HG02943 (cell line): ENCODE measurements around the gene GRAMD1A.
"Not testable (repeated sequence)": the region's sequence is repeated elsewhere in the genome, so short reads cannot be mapped to it uniquely, and the experiment has no call there.

Source experiments
- ATAC-seq: cut with Tn5 transposase; IDR thresholded peaks from one replicate; pipeline ENCODE4 v1.9.1; 2021; ENCODE audit warnings: mild to moderate bottlenecking, low read depth, moderate library complexity; ENCODE audit not compliant: unreplicated experiment

GRAMD1A gene

DNA sequence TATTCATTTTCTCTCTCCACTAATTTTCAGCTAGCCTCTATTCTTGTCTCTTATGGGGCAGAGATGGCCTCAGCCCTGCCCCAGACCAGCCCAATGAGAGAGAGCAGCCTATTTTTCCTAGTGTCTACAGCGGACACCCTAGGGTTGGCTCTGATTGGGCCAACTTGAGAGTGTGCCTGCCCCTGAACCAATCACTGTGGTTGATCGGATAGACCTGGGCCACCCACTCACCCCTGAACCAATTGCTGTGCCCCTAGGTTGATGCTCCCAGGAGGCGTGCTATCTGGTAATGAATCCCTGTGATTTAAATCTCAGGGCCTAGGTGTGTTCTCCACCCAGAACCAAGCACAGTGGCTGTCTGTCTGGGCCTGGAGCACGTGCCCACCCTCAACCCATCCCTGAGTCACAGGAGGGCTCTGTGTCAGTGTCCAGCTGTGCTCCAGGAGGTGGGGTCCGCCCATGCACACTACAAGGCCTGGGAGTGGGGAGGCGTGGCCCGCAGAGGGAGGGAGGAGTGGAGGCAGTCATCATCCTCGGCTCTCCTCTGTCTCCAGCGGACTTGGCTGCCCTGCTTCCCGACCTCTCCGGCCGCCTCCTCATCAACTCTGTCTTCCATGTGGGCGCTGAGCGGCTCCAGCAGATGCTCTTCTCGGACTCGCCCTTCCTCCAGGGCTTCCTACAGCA, 15.3 kb downstream of the GRAMD1A start:
- ATAC-seq = no peak

DNA sequence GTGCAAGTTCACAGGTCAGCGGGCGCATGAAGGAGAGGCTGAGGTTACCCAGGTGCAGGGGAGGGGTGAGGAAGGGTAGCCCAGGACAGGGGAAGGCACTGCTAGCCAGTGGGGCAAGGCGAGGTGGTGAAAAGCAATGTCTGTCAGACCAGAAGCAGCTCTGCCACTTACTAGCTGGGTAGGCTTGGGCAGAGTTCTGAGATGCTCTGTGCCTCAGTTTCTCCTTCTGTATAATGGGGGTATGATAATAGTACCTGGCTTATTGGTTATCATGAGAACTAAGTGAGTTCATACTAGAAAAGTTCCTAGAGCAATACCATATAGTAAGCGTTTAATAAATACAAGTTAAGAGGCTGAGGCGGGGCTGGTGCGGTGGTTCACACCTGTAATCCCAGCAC, 15.8 kb downstream of the GRAMD1A start:
- no peak for ATAC-seq

DNA sequence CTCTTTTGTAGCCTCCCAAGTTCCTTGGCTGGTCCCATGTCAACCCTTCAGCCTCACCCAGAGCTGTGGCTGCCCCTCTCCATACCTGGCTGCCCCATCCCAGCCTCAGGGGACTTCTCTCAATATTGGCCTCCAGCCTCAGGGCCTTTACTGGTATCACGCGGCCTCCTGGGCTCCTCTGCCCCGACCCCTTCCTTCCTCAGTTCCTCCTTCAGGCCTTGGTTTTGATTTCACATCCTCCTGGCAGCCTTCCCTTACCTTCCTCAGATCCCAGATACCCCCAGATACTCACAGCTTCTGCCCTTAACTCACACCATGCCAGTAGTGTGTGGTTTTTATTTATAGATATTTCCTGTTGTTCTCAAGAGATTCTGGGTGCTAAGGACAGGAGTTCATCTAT, 17.4 kb downstream of the GRAMD1A start:
- no peak for ATAC-seq

DNA sequence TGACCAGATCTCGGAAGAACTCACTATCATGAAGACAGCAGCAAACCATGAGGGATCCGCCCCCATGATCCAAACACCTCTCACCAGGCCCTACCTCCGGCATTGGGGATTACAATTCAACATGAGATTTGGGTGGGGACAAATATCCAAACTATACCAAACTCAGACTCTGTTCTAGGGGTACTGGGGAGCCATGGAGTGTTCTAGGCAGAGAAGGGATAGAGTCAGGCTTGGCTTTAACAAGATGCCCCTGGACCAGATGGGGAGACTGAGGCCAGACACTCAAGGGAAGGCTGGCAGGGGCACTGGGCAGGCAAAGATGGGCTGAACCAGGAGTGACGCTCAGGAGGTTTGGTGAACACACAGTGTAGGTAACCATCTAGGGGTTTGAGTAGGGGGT, 18.3 kb downstream of the GRAMD1A start:
- ATAC-seq = no peak

DNA sequence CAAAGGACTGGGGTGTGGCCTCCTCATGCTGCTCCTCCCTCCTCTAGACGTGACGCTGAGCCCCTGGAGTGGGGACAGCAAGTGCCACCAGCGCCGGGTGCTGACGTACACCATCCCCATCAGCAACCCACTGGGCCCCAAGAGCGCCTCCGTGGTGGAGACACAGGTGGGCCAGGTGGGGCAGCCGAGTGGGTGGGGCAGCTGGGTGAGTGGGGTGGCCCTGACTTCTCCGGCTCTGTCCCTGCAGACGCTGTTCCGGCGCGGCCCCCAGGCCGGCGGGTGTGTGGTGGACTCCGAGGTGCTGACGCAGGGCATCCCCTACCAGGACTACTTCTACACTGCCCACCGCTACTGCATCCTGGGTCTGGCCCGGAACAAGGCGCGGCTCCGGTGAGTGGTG, 19.0 kb downstream of the GRAMD1A start:
- no peak for ATAC-seq

DNA sequence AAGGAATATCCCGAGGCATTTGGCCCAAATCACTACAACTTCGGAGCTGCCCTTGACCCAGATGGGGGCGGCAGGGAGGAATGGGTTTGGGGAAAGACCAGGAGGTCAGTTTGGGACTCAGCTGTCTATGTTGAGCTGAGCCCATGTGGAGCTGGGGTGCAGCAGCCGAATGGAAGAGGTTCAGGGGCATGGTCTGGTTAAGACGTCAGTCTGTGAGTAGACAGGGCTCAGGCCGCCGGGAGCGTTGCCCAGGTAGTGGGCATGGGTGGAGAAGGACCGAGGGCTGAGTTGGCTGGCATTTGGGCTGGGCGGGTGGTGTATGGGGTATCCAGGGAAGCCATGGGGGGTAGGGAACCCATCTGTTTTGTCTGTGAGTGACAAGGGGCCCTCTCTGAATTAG, 20.9 kb downstream of the GRAMD1A start:
- no peak for ATAC-seq

DNA sequence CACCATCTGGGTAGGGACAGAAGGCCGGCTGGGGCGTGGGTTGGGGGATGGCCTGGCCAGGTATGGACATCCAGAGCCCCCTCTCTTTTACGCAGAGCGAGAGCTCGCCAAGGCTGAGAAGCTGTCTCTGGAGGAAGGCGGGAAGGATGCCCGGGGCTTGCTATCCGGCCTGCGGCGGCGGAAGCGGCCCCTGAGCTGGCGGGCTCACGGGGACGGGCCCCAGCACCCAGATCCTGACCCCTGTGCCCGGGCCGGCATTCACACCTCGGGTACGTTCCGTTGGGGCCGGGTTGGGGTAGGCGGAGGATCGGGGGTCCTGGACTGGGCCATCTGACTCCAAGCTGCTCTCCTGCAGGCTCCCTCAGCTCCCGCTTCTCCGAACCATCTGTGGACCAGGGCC, 21.5 kb downstream of the GRAMD1A start:
- no peak for ATAC-seq

DNA sequence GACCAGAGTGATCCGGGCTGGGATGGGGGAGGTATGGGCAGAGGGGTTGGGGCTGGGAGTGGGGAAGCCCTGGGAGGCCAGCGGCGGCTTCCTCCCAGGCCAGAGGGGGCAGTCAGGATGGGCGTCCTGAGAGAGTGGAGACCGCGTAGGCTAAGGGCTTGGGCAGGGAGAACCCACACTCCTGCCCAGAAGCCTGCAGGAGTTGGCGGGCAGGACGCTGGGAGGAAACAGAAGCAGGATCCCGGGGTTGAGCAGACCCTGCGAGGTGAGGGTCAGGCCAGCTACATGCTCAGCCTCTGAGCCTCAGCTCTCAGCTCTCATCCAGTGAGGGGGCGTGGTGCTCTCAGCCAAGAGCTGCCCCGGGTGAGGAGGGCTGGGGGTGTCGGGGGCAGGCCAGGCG, 22.3 kb downstream of the GRAMD1A start:
- no peak for ATAC-seq

DNA sequence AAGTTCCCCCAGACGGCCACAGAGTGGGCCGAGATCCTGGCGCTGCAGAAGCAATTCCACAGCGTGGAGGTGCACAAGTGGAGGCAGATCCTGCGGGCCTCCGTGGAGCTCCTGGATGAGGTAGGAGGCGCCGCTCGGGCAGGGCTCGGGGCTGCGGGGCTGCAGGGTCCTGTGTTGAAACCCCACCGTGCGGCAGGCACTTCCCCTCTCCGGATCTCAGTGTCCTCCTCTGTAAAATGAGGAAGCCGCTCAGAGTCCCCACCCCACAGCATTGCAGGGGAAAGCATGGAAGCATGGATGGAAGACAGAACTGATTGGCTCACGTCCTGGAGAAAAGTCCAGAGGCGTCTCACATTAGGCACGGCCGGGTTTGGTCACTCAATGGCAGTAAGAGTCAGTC, 23.3 kb downstream of the GRAMD1A start:
- no peak for ATAC-seq

DNA sequence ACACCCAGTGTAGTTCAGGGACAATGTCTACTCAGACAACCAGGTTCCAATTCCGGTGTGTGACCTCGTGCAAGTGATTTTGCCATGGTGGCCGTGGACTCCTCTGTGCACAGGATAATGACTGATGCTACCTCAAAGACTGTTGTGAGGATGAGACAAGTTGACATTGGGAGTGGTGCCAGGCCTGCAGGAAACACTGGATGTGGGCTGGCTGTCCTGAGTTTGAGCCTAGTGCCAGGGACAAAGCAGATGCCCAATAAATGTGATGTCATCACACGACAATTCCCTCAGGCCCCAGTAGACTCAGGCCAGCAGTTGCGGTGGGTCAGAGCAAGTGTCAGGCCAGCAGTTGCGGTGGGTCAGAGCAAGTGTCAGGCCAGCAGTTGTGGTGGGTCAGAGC, 24.0 kb downstream of the GRAMD1A start:
- no peak for ATAC-seq

DNA sequence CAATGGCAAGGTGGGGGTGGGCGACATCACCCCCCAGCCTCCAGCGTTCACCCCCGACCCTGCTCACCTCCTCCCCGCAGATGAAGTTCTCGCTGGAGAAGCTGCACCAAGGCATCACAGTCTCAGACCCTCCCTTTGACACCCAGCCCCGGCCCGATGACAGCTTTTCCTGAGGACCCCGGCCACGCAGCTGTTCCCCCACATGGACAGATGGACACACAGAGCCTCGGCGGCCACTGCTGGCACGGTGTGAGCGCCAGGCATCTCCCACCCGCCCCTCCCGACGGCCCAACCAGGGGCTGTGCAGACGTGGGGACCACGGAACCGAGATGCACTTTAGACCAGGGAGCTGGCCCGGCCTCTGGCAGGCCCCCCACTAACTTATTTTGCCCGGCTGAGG, 25.8 kb downstream of the GRAMD1A start:
- ATAC-seq = no peak

DNA sequence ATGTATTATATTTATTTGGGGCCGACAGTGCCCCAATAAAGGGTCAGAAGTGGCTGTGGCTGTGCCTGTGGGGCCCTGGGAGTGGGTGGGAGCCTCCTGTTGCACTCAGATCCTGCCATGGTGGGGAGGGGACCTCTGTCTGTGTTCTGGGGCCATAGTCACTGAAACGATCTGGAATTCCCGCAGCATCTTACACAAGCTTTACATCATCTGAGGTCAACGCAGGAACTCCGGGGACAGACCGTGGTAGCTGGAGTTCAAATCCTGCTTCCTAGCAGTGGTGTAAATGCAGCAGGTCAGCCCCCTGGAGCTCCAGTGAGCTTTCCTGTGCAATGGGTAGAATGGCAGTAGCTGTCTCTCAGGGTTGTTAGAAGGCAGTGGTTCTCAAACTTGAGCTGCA, 26.3 kb downstream of the GRAMD1A start:
- no peak for ATAC-seq

DNA sequence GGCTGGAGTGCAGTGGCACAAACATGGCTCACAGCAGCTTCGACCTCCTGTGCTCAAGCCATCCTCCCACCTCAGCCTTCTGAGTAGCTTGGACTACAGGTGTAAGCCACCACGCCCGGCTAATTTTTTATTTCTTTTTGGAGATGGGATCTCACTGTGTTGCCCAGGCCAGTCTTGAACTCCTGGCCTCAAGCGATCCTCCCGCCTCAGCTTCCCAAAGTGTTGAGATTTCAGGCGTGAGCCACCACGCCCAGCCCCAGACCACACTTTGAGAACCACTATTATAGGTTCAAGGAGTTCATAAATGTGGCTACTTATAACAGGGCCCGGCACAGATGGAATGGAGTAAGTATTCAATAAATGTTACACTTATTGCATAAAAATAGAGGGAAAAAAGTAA, 26.9 kb downstream of the GRAMD1A start:
- ATAC-seq = no peak

DNA sequence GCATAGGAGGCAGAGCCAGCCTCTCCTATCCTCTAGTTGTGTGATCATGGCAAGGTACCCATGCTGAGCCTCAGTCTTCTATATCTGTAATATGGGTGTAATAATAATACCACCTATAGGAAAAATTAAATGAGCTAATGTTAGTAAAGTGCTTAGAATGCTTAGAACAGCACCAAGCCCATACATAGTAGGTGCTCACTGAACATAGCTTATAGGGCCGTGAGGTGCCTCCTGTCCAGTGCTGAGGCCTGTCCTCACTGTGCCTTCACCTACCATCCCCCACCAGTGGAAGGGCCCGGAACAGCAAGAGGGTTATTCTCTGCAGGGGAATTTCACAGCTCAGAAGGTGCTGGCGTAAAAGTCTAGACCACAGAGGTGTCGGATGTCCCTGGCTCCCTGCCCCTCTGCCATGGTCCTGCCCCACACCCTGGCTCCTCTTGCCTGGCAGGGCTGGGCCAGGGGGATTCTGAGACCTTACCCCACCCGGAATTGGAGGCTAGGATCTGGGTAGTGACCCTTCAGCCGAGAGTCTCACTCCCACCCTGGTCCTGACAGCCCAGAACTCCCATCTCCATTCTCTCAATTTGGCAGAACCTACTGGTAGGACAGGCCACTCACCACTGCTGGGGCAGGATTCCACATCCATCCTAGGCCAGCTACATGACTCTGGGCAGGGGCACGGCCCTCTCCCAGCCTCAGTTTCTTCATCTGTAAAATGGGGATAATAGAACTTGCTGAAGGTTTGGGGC, 27.9 kb downstream of the GRAMD1A start:
- ATAC-seq = no peak

DNA sequence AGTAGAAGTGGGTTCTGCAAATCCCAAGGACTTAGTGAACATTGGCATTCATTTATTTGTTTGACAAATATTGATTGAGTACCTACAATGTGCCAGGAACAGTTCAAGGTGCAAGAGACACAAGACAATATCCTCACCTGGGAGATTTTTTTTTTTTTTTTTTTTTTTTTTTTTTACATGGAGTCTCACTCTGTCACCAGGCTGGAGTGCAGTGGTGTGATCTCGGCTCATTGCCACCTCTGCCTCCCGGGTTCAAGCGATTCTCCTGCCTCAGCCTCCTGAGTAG, 28.4 kb downstream of the GRAMD1A start:
- not testable (repeated sequence) for ATAC-seq

DNA sequence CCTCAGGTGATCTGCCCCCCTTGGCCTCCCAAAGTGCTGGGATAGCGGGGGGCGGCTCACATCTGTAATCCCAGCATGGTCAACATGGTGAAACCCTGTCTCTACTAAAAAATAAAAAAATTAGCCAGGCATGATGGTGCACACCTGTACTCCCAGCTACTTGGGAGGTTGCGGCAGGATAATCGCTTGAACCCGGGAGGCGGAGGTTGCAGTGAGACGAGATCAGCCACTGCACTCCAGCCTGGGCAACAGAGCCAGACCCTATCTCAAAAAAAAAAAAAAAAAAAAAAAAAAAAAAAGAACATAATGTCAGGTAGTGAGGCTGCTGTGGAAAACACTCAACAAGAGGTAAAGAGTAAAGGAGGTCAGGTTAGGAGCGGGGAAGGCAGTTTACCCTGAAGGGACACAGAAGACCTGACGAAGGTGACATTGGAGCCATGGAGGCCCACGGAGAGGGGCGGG, 29.2 kb downstream of the GRAMD1A start:
- ATAC-seq = not testable (repeated sequence)

DNA sequence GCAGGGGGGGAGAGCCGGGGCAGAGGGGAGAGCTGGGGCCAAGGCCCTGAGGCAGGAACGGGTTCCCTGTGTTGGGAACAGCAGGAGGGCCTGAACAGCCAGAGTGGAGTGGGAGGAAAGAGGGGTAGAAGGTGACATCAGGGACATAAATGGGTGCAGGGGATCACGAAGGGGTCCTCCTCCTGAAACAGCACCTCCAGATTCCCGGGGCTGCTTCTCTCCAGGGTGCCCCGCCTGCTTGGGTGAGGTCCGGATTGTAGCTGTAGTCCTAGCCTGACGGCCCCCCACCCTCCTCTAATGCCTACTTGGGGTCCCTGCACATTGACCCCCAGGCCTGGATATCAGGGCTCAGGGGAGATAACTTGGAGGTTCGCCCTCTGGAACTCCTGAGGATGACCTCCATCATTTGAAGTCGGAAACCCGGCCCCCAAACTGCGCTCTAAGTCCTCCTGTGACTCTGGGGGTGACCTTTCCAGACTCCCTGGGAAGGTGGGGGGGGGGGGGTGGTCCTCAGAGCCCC, 29.7 kb downstream of the GRAMD1A start:
- no peak for ATAC-seq

DNA sequence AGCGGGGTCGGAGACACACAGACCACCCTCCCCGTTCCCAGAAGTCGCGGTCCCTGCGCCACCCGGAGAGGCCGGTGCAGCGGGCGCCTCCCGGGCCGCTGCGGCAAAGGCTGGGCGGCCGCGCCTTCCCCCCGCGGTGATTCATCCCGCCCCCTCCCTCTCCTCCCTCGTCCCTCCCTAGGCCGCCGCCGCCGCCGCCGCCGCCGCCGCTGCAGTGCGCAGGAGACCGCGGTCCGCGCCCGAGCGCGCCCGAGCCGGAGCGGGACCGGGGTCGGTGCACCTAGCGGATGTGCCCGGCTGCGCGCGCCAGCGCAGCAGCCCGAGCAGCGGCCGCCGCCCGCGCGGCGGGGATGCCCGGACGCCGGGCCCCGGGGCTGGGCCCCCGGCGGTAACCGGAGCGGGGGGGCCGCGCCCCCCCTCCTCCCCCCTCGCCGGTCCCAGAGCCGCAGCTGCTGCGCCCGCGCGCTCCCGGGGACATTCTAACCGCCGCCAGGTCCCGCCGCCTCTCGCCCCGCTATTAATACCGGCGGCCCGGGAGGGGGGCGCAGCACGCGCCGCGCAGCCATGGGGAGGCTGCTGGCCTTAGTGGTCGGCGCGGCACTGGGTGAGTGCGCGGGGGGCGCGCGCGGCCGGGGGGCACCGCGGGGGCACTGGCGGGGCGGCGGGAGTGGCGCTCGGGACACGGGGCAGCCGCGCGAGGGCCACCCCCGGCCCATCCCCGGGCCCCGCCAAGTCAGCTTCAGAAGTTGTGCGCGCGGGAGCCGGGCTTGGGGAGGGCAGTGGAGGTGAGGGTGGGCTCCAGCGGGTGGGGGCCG, 30.3 kb downstream of the GRAMD1A start, which contains the start of gene SCN1B:
TSS of gene SCN1B (plus strand) at position 214 of the 815 bp plus-strand sequence. CDS start at position 565, 351 bp downstream.
- no peak for ATAC-seq

DNA sequence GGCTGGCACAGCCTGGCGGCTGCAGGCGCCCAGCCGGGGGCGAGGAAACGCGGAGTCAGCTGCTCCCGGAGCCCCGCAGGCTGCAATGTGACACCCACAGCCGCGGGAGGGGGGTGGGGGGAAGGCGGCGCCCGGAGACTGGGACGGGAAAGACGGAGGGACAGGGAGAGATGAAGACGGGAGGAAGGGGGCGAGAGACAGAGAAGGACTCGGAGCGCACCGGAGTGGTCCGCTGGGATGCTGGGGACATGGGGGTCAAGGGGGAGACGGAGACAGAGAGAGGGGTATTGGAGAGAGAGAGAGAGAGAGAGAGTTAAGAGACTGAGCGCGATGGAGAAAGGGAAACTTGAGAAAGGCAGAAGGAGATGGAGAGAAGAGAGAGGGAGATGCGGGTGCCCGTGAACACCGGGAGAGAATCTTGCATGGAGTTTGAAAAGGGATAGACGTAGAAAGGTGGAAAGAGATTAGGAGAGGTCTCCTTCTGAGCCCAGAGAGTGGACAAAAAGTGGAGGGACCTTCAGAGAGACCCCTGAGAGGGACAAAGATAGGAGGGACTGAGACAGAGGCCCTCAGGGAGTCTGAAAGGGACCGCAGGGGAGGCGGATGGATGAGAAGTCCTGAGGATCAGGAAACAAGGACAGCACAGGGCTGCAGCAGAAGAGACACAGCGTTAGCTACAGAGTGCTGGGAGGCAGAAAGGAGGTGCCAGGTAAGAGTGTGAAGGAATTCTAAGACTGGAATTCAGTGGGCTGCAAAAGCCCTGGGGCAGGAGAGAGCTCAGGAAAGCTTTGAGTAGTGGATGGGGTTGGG, 31.2 kb downstream of the GRAMD1A start:
- ATAC-seq = no peak

DNA sequence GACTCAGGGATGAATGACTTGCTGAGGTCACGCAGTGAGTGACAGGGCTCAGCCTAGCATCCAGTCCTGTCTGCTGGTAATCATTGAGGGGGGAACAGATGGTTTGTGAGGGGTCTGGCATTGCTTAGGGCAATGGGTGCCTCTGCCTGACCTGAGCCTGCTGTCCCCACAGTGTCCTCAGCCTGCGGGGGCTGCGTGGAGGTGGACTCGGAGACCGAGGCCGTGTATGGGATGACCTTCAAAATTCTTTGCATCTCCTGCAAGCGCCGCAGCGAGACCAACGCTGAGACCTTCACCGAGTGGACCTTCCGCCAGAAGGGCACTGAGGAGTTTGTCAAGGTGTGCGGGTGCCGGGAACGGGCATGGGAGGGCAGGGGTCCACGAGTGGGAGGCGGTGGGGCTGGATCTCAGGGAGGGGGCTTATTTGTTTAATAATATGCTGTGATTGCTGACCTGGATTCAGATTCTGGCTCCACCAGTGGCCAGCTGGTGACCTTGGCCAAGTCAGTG, 32.3 kb downstream of the GRAMD1A start:
- ATAC-seq = no peak
